ENCODE measurements around the gene NKD1.

Gene NKD1

DNA sequence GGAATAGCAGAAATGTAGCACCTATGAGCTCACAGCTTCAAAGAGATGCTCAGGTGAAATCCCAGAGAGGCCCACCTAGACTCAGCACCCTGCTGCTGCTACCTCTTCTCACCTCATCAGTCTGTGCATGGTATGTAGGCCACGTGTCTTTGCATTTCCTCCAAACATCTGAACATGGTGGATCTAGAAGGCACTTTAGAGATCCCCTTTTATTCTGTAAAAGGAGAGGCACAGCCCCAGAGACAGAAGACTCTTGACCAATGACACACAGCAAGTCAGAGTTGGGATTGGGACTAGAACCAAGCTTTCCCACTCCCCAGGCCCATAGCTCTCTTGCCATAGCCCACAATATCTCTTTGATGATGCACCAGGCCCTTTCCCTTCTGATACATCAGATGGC is 19.4 kb upstream of the NKD1 start:
- TF ChIP-seq, protein P1, sequence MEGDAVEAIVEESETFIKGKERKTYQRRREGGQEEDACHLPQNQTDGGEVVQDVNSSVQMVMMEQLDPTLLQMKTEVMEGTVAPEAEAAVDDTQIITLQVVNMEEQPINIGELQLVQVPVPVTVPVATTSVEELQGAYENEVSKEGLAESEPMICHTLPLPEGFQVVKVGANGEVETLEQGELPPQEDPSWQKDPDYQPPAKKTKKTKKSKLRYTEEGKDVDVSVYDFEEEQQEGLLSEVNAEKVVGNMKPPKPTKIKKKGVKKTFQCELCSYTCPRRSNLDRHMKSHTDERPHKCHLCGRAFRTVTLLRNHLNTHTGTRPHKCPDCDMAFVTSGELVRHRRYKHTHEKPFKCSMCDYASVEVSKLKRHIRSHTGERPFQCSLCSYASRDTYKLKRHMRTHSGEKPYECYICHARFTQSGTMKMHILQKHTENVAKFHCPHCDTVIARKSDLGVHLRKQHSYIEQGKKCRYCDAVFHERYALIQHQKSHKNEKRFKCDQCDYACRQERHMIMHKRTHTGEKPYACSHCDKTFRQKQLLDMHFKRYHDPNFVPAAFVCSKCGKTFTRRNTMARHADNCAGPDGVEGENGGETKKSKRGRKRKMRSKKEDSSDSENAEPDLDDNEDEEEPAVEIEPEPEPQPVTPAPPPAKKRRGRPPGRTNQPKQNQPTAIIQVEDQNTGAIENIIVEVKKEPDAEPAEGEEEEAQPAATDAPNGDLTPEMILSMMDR (conservative IDR thresholded peaks at IDR 0.05), result no peak
- H3K27ac ChIP-seq, result no peak overlapping the region

DNA sequence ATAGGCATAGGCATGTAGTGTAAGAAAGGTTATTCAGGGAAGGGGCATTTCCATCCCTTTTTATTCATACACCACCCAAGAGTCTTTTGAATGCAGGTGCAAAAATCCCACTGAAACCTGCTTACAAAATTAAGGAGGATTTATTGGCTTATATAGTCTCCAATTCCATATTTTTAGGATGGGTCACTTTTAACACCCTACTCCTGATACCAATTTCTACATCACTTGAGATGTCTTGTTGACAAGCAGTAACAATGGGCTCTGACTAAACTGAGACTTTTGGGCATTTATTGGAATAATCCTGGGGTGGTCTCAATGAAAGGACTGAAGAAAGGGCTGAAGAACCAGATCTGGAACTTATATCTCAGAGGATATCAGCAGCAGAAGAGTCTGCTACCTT is 18.9 kb upstream of the NKD1 start:
- TF ChIP-seq, protein P1 (conservative IDR thresholded peaks at IDR 0.05), result no peak
- no peak overlapping the region for H3K27ac ChIP-seq

- no peak overlapping the region for H3K27ac ChIP-seq
- TF ChIP-seq, protein P1 (conservative IDR thresholded peaks at IDR 0.05), result no peak
These were observed 17.6 kb upstream of the NKD1 start for GRCh38 chr16:50530277-50531236.

GRCh38 chr16:50531359-50531758 is 16.8 kb upstream of the NKD1 start:
- TF ChIP-seq, protein P1 (conservative IDR thresholded peaks at IDR 0.05), result no peak

GRCh38 chr16:50531901-50532300 is 16.3 kb upstream of the NKD1 start:
- H3K27ac ChIP-seq, result no peak overlapping the region
- TF ChIP-seq, protein P1 (conservative IDR thresholded peaks at IDR 0.05), result no peak

More at GRCh38 chr16:50531359-50531758, 16.8 kb upstream of the NKD1 start:
- H3K27ac ChIP-seq, result no peak overlapping the region

DNA sequence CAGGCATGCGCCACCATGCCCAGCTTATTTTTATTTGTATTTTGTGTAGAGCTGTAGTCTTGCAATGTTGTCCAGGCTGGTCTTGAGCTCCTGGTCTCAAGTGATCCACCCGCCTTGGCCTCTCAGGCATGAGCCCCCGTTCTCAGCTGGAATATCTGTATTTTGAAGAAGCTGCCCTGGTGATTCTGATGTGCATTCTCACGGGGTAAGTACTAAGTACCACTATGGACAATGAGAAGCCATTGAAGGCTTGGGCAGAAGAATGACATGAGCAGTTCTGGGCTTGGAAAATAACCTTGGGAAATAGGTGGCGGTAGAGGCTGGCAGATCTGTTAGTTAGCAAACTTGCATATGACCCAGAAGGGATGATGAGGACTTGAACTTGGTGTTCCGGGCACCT is 15.6 kb upstream of the NKD1 start:
- H3K27ac ChIP-seq, result no peak overlapping the region
- TF ChIP-seq, protein P1 (conservative IDR thresholded peaks at IDR 0.05), result no peak

DNA sequence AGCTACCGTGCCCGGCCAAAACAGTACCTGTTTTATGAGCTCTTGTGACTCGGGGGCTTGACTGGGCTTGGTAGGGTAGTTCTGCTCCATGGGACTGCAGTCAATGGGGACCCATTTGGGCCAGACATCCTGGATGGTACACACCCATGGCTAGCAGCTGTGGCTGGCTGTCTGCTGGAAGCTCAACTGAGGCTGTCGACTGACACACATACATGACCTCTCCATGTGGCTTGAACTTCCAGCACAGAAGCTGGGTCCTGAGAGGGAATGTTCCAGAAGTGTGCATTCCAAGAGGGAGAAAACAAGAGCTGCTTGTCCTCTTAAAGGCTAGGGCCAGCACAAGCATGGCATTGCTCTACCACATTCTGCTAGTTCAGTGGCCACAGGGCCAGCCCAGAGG is 14.9 kb upstream of the NKD1 start:
- H3K27ac ChIP-seq, result no peak overlapping the region
- TF ChIP-seq, protein P1 (conservative IDR thresholded peaks at IDR 0.05), result no peak
